Stimulated activated memory B cell treated with anti-CD40 and anti-IgM and Interleukin-4, amounts not matched to agents 10 μg/mL and 1 μg/mL and 100 μg/mL, for 72 hours (primary cell): Measurements from ENCODE around the gene BRME1.
A peak's percentile ranks its signal among the peaks of the same experiment; 100 is the strongest.

Experiments used
- ATAC-seq: fragments of 150-1000 bp; cut with Tn5 transposase; 2 replicates; pipeline ENCODE4 v1.10.0; 2021
- H3K27ac Mint-ChIP-seq: one replicate; pipeline ENCODE4 v1.8.0; 2022; ENCODE audit warnings: mild to moderate bottlenecking, mixed read lengths
- H3K27me3 Mint-ChIP-seq: one replicate; pipeline ENCODE4 v1.8.0; 2022; ENCODE audit warnings: mixed read lengths
- H3K36me3 Mint-ChIP-seq: one replicate; pipeline ENCODE4 v1.8.0; 2022; ENCODE audit warnings: mixed read lengths
- H3K4me1 Mint-ChIP-seq: one replicate; pipeline ENCODE4 v1.8.0; 2022; ENCODE audit warnings: mixed read lengths
- H3K4me3 Mint-ChIP-seq: one replicate; pipeline ENCODE4 v1.8.0; 2022; ENCODE audit warnings: mild to moderate bottlenecking, moderate library complexity, mixed read lengths
- H3K9me3 Mint-ChIP-seq: one replicate; pipeline ENCODE4 v1.8.0; 2022; ENCODE audit warnings: mixed read lengths

The BRME1 gene

GRCh38 chr19:13850910-13851733 lies 54.8 kb downstream of the BRME1 start:
- peak overlapping the region; percentile 29 for H3K4me3 Mint-ChIP-seq
- no peaks in the 10 kb centered on the region for H3K36me3 Mint-ChIP-seq
- peak overlapping the region; percentile 63 for H3K27ac Mint-ChIP-seq
- H3K27me3 Mint-ChIP-seq, result no peaks in the 10 kb centered on the region
- no peak for ATAC-seq
- no peaks in the 10 kb centered on the region for H3K9me3 Mint-ChIP-seq
- peaks cover 22% of the 10 kb centered on the region for H3K4me1 Mint-ChIP-seq

GRCh38 chr19:13849991-13850909 lies 55.7 kb downstream of the BRME1 start:
- Mint-ChIP-seq H3K4me1 (peaks cover 30% of the 10 kb centered on the region), H3K27me3 (no peaks in the 10 kb centered on the region), H3K9me3 (no peaks in the 10 kb centered on the region), H3K4me3 (peak overlapping the region; percentile 59), H3K27ac (peak overlapping the region; percentile 63), H3K36me3 (no peaks in the 10 kb centered on the region)
- peak; percentile 29 for ATAC-seq

GRCh38 chr19:13848798-13849676 lies 56.9 kb downstream of the BRME1 start:
- no peaks in the 10 kb centered on the region for H3K9me3 Mint-ChIP-seq
- no peaks in the 10 kb centered on the region for H3K36me3 Mint-ChIP-seq
- no peaks in the 10 kb centered on the region for H3K27me3 Mint-ChIP-seq
- H3K4me3 Mint-ChIP-seq, result peak overlapping the region; percentile 55
- peaks cover 43% of the 10 kb centered on the region for H3K4me1 Mint-ChIP-seq
- peak overlapping the region; percentile 2 for H3K27ac Mint-ChIP-seq
- no peak for ATAC-seq

DNA sequence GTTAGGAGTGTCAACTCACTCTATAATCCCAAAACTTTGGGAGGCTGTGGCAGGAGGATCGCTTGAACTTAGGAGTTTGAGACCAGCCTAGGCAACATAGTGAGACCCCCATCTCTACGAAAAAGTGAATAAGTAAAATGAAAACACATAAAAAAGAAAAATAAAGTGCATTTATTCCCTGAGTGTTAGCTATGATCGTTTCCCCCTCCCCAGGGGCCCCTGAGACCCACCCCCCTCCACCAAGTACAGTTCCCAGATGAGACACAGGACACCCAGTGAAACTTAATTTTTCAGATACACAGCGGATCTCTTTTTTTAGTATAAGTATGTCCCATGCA lies 57.6 kb downstream of the BRME1 start:
- Mint-ChIP-seq H3K4me1 (peaks cover 50% of the 10 kb centered on the region), H3K27ac (no peak overlapping the region)

DNA sequence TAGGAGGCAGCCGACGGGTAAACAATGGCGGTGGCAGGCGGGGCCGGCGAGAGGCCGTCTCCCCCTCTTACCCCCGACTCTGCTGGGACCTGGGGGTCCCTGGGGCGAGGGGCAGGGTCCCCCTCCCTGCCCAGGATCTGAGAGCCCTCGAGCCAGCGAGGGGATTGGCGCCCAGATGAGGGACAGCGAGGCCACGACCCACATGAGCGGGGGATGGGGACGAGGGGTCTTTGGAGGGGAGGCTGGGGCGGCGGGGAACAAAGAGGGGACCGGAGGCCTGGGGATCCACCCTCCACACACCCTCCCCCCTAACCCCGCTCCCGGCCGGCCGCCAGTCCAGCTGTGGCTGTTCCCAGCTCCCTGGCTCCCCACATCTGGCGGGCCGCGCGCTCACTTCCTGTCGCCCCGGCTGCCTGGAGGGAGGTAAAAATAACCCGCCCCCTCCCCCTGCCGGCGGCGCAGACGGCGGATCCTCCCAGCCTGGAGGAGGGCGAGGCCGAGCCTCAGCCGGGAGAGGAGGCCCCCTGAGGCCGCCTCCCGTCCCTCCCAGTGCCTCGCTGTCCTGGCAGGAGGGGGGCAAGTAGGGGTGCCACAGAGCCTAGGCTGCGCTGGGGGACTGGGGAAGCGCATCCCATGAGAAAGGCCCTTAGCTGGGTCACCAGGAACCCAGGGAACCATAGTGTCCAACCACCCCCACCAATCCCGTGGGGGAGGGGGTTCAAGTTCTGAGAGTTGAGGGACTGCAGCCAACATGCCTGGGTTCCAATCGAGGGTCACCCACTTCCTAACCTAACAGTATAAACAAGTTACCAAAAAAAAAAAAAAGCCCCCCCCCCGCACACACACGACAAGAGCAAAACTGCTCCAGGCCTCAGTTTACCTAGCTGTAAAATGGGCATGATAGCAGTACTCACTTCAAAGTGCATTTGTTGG lies 58.2 kb downstream of the BRME1 start:
- Mint-ChIP-seq H3K27me3 (no peaks in the 10 kb centered on the region), H3K4me3 (peak overlapping the region; percentile 82), H3K4me1 (peaks cover 55% of the 10 kb centered on the region), H3K9me3 (no peaks in the 10 kb centered on the region), H3K36me3 (no peaks in the 10 kb centered on the region), H3K27ac (peak overlapping the region; percentile 99)
- ATAC-seq, result peak; percentile 37

More for the DNA sequence above, 57.6 kb downstream of the BRME1 start:
- Mint-ChIP-seq H3K27me3 (no peaks in the 10 kb centered on the region), H3K36me3 (no peaks in the 10 kb centered on the region), H3K4me3 (peak overlapping the region; percentile 48), H3K9me3 (no peaks in the 10 kb centered on the region)
- ATAC-seq, result no peak

- H3K27ac Mint-ChIP-seq, result peak overlapping the region; percentile 99
- peak; percentile 84 for ATAC-seq
- H3K36me3 Mint-ChIP-seq, result no peaks in the 10 kb centered on the region
- no peaks in the 10 kb centered on the region for H3K27me3 Mint-ChIP-seq
- peak overlapping the region; percentile 82 for H3K4me3 Mint-ChIP-seq
- peaks cover 58% of the 10 kb centered on the region for H3K4me1 Mint-ChIP-seq
- no peaks in the 10 kb centered on the region for H3K9me3 Mint-ChIP-seq
Observed at GRCh38 chr19:13846557-13847406, 59.1 kb downstream of the BRME1 start.

GRCh38 chr19:13844130-13844631 lies 61.7 kb downstream of the BRME1 start:
- Mint-ChIP-seq H3K9me3 (no peaks in the 10 kb centered on the region), H3K4me3 (peak overlapping the region; percentile 96), H3K36me3 (peaks cover 13% of the 10 kb centered on the region), H3K27ac (peak overlapping the region; percentile 99), H3K27me3 (no peaks in the 10 kb centered on the region), H3K4me1 (peaks cover 76% of the 10 kb centered on the region)
- no peak for ATAC-seq

DNA sequence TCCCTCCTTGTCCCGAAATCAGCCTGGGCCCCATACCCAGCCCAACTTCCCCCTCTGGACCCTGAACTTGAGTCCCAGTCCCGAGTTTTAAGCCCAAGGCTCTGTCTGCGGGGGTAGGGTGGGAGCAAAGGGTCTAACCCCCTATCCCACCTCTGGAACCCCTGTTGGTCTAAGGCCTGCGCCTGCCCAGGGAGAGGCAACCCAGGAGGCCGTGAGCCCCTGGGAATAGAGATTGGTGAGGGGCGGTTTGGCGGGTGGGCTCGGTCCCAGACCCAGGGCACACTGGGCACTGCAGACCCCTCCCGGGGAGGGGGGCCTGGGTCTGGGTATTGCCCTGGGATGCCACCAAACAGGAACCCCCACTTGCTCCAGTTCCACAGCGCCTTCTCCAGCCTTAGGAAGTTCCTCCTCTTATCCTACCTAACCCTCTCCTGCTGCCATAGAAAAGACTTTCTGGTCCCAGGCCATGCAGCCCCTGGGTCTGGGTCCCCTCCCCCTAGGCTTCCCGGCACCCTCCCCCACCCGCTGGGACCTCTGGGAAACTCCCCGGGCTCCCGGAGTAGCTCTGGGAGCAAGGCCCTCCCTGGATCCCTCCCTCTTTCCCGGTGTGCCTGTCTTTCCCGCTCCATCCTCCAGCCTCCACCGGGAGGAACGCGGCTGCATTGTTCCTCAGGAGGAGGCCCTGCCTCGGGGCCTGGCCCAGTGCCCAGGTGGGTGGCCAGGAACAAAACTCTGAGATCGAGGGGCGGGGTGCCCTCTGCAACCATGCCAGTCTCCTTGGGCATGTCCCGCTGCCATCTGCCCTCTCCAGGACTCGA lies 62.6 kb downstream of the BRME1 start:
- Mint-ChIP-seq H3K27me3 (no peaks in the 10 kb centered on the region), H3K36me3 (peaks cover 13% of the 10 kb centered on the region), H3K27ac (peak overlapping the region; percentile 99), H3K9me3 (no peaks in the 10 kb centered on the region), H3K4me3 (peak overlapping the region; percentile 96), H3K4me1 (peaks cover 79% of the 10 kb centered on the region)
- ATAC-seq, result no peak

GRCh38 chr19:13842291-13843103 lies 63.4 kb downstream of the BRME1 start:
- Mint-ChIP-seq H3K4me1 (peaks cover 83% of the 10 kb centered on the region), H3K4me3 (peak overlapping the region; percentile 96), H3K36me3 (peaks cover 13% of the 10 kb centered on the region), H3K9me3 (no peaks in the 10 kb centered on the region), H3K27me3 (no peaks in the 10 kb centered on the region), H3K27ac (peak overlapping the region; percentile 99)
- peak; percentile 35 for ATAC-seq

- Mint-ChIP-seq H3K9me3 (no peaks in the 10 kb centered on the region), H3K36me3 (peaks cover 13% of the 10 kb centered on the region), H3K4me3 (peak overlapping the region; percentile 96), H3K4me1 (peaks cover 86% of the 10 kb centered on the region), H3K27ac (peak overlapping the region; percentile 99), H3K27me3 (no peaks in the 10 kb centered on the region)
- ATAC-seq, result no peak
Observed at GRCh38 chr19:13841962-13842290, 64.0 kb downstream of the BRME1 start.

- Mint-ChIP-seq H3K4me3 (peak overlapping the region; percentile 96), H3K36me3 (peaks cover 13% of the 10 kb centered on the region), H3K4me1 (peaks cover 86% of the 10 kb centered on the region), H3K27me3 (no peaks in the 10 kb centered on the region), H3K27ac (peak overlapping the region; percentile 99), H3K9me3 (no peaks in the 10 kb centered on the region)
- ATAC-seq, result no peak
Observed at GRCh38 chr19:13841086-13841961, 64.6 kb downstream of the BRME1 start.
